Vagina (tissue), 2 donors: ENCODE measurements around the gene SPATA31C1. TPM values are rescaled to one million over a fixed set of nuclear protein-coding genes. Genes with fewer than 3 reads are reported as not detected.
"Not testable (repeated sequence)": the region's sequence is repeated elsewhere in the genome, so short reads cannot be mapped to it uniquely, and the experiment has no call there.

Experiments used
- DNase-seq, 2 donors: peaks; one replicate each; pipeline ENCODE4 v3.0.0-alpha.2; 2017; ENCODE audit errors: extremely low spot score in 2 of 2
- H3K27ac ChIP-seq: fragments of 200-600 bp; sonication (generic); one replicate; pipeline ENCODE4 v1.5.1; 2019
- H3K27me3 ChIP-seq: fragments of 200-600 bp; sonication (generic); one replicate; pipeline ENCODE4 v1.5.1; 2019
- H3K36me3 ChIP-seq, 2 donors: fragments of 200-600 bp; sonication (generic); one replicate each; pipeline ENCODE4 v1.5.1; 2017 to 2019
- H3K4me1 ChIP-seq: fragments of 200-600 bp; sonication (generic); one replicate; pipeline ENCODE4 v1.5.1; 2019
- H3K4me3 ChIP-seq, 2 donors: fragments of 200-600 bp; sonication (generic); 1 replicate in 1 of 2; 2 replicates in 1 of 2; pipeline ENCODE4 v1.5.1; 2016 to 2019
- H3K9me3 ChIP-seq: fragments of 200-600 bp; sonication (generic); one replicate; pipeline ENCODE4 v1.5.1; 2019
- POLR2A ChIP-seq, 2 donors: fragments of 450-650 bp; IDR thresholded peaks; one replicate each; pipeline ENCODE4 v1.6.1; 2017; ENCODE audit warnings: antibody characterized with exemption in 2 of 2, mild to moderate bottlenecking in 2 of 2, moderate library complexity in 2 of 2
- POLR2AphosphoS5 ChIP-seq, 2 donors: sonication (generic); formaldehyde crosslinking; IDR thresholded peaks; one replicate each; pipeline ENCODE4 v1.9.0; 2017; ENCODE audit warnings: antibody characterized with exemption in 2 of 2, mild to moderate bottlenecking in 2 of 2, low read depth in 1 of 2; ENCODE audit not compliant: insufficient read depth in 1 of 2
- intact Hi-C: fragments of 100-400 bp; cut with DNase I; formaldehyde crosslinking; loops from one replicate; pipeline ENCODE4 v1.15.1; 2023
- total RNA-seq: library from RNA; depleted of rRNA; stranded (reverse); fragments of >200 nt; gene quantifications from one replicate; pipeline ENCODE4 v1.2.3, GENCODE V29; 2016
- TF ChIP-seq, protein P1 (sequence below), 3 experiments: fragments of 450-650 bp in 2 of 3; fragments of 200-600 bp in 1 of 3; sonication (generic) in 1 of 3; IDR thresholded peaks; one replicate each; pipeline ENCODE4 v1.5.1; 2017 to 2019; ENCODE audit warnings: antibody characterized with exemption in 3 of 3, mild to moderate bottlenecking in 2 of 3, moderate library complexity in 2 of 3

SPATA31C1 gene
- total RNA-seq = not detected

DNA sequence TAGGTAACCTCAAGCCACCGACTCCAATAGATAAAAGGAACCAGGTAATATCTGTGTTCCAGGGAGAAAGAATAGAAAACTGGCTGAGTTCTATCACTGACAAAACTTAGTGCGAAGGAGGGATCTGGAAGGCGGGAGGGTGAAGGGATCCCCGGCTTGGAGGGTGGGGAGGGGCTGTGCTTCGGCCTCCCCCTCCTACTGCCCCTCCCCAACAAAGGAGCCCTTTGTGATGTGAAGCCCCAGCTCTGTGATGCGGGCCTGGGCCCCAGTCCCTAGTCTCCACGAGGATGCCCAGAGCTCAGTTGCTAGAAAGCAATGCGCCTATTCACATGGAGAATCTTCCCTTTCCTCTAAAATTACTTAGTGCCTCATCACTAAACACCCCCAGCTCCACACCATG lies at the start of gene SPATA31C1:
Gene SPATA31C1, plus strand, starts transcription at position 301 of the 400 bp plus-strand sequence.
- H3K9me3 ChIP-seq, DNase-seq, H3K27me3 ChIP-seq, H3K27ac ChIP-seq, H3K4me3 ChIP-seq, intact Hi-C loops, H3K36me3 ChIP-seq, H3K4me1 ChIP-seq: not testable (repeated sequence)

DNA sequence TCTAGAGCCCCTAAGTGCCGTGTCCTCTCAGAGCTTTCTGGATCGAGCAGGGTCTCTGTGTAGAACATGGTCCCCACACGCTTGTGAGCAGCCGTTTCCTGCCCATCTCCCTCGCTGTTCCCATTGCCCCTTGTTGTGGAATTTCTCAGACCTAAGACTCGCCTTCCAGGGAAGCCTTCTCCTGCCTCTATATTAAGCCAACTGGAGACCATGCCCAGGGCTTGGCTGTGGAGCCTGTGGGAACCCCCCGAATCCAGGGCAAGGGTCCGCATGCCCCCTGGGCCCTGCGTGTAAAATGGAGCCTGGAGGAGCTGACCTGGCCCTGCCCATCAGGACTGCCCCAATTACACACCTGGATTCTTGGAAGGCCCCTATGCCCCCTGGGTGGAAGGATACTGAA lies 49.6 kb upstream of the SPATA31C1 start:
- no peaks in the 10 kb centered on the region for H3K36me3 ChIP-seq
- no peaks in the 10 kb centered on the region for H3K27me3 ChIP-seq
- no peaks in the 10 kb centered on the region for H3K4me1 ChIP-seq
- DNase-seq = peak; percentile 74 to 79
- no peak overlapping the region for H3K4me3 ChIP-seq
- no peaks in the 10 kb centered on the region for H3K9me3 ChIP-seq
- TF ChIP-seq, protein P1, sequence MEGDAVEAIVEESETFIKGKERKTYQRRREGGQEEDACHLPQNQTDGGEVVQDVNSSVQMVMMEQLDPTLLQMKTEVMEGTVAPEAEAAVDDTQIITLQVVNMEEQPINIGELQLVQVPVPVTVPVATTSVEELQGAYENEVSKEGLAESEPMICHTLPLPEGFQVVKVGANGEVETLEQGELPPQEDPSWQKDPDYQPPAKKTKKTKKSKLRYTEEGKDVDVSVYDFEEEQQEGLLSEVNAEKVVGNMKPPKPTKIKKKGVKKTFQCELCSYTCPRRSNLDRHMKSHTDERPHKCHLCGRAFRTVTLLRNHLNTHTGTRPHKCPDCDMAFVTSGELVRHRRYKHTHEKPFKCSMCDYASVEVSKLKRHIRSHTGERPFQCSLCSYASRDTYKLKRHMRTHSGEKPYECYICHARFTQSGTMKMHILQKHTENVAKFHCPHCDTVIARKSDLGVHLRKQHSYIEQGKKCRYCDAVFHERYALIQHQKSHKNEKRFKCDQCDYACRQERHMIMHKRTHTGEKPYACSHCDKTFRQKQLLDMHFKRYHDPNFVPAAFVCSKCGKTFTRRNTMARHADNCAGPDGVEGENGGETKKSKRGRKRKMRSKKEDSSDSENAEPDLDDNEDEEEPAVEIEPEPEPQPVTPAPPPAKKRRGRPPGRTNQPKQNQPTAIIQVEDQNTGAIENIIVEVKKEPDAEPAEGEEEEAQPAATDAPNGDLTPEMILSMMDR (IDR thresholded peaks at IDR 0.05) = no peak
- TF ChIP-seq POLR2A (IDR thresholded peaks at IDR 0.05) (no peak), POLR2AphosphoS5 (IDR thresholded peaks at IDR 0.05; ENCODE audit: insufficient read depth in 1 of 2, low read depth in 1 of 2) (no peak)
- H3K27ac ChIP-seq = no peak overlapping the region
- intact Hi-C loops = no loop called here

DNA sequence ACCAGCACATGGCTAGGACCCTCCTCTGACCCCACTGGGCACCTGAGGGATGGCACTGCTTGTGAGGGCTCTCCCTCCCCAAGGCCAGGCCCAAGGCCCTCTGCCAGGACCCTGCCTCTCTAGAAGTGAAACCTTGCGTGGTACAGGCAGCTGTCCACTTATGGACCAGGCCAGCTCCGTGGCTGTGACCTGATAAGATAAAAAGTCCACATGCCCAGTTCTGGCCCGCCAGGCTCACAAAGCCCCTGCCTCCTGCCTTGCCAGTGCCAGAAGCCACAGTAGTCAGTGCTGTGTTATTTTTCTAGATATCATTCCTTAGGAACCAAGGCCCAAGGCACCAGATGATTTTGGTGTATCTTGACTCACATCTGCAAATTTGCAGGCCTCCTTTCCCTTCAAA lies 49.1 kb upstream of the SPATA31C1 start:
- Histone ChIP-seq H3K9me3 (no peaks in the 10 kb centered on the region), H3K27ac (no peak overlapping the region), H3K4me1 (no peaks in the 10 kb centered on the region), H3K27me3 (no peaks in the 10 kb centered on the region), H3K36me3 (no peaks in the 10 kb centered on the region), H3K4me3 (no peak overlapping the region)
- no peak for DNase-seq
- intact Hi-C loops = no loop called here
- TF ChIP-seq POLR2A (IDR thresholded peaks at IDR 0.05) = no peak
- TF ChIP-seq POLR2AphosphoS5 (IDR thresholded peaks at IDR 0.05; ENCODE audit: insufficient read depth in 1 of 2, low read depth in 1 of 2) = no peak
- TF ChIP-seq, protein P1 (IDR thresholded peaks at IDR 0.05) = no peak

DNA sequence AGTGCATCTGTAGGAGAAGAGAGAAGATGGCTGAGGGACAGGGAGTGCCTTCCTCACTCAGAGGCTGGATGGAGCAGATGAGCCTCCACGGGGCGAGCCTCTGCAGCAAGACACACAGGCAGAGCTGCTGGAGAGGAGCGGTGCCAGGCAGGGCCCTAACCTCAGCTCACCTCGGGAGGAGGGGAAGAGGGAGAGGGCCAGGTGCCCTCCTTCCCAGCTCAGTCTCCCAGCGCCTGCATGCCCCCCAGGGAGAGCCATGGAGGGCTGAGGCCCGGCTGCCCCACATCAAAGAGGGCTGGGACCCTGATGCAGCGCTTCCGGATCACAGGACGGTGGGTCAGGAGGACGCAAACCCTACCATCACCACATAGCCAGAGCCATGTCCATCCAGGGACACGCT lies 48.7 kb upstream of the SPATA31C1 start:
- H3K4me1 ChIP-seq = no peaks in the 10 kb centered on the region
- H3K36me3 ChIP-seq = no peaks in the 10 kb centered on the region
- no peaks in the 10 kb centered on the region for H3K27me3 ChIP-seq
- H3K9me3 ChIP-seq = no peaks in the 10 kb centered on the region
- no peak overlapping the region for H3K4me3 ChIP-seq
- no peak overlapping the region for H3K27ac ChIP-seq
- no peak for DNase-seq
- TF ChIP-seq POLR2A (IDR thresholded peaks at IDR 0.05) (no peak), POLR2AphosphoS5 (IDR thresholded peaks at IDR 0.05; ENCODE audit: insufficient read depth in 1 of 2, low read depth in 1 of 2) (no peak)
- TF ChIP-seq, protein P1 (IDR thresholded peaks at IDR 0.05) = no peak
- intact Hi-C loops = no loop called here

DNA sequence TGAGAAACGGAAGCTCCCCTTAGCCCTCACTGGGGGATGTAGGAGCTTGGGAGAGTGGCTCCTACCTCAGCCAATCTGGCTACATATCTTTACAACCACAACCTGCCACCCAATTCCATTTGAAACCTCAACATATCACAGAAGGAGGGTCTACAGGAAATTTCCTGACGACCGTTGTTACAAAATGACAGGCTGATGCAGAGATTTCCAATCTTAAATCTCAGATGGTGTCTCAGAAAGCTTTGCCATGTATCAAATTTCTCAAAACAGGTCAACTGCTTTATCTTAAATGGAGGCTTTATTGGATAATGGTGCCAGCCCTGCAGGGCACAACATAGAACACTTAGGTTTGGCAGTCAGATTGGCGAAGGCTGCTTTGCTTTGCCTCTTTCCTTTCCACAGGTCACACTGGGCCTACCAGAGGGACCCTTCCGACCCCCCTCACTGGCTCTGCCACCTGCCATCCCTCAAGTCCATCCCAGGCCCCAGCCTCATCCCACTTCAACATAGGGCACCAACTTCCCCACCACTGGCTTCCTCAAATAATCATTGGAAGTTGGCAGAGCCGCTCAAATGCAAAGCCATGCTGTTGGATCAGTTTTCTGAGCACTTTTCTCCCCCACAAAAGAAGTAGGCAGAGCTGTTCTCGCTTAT lies 46.2 kb upstream of the SPATA31C1 start:
- H3K36me3 ChIP-seq = no peaks in the 10 kb centered on the region
- H3K27me3 ChIP-seq = no peaks in the 10 kb centered on the region
- no peaks in the 10 kb centered on the region for H3K9me3 ChIP-seq
- no peak overlapping the region for H3K4me3 ChIP-seq
- TF ChIP-seq, protein P1 (IDR thresholded peaks at IDR 0.05) = no peak
- no peak for TF ChIP-seq POLR2A (IDR thresholded peaks at IDR 0.05)
- no peak for TF ChIP-seq POLR2AphosphoS5 (IDR thresholded peaks at IDR 0.05; ENCODE audit: insufficient read depth in 1 of 2, low read depth in 1 of 2)
- no peaks in the 10 kb centered on the region for H3K4me1 ChIP-seq
- H3K27ac ChIP-seq = no peak overlapping the region
- intact Hi-C loops = no loop called here
- peak in 1 of 2 donors; percentile 90 for DNase-seq
